ENCODE results near the gene PPP2R1B.
"Not testable (repeated sequence)": the region's sequence is repeated elsewhere in the genome, so short reads cannot be mapped to it uniquely, and the experiment has no call there.

Gene PPP2R1B

DNA sequence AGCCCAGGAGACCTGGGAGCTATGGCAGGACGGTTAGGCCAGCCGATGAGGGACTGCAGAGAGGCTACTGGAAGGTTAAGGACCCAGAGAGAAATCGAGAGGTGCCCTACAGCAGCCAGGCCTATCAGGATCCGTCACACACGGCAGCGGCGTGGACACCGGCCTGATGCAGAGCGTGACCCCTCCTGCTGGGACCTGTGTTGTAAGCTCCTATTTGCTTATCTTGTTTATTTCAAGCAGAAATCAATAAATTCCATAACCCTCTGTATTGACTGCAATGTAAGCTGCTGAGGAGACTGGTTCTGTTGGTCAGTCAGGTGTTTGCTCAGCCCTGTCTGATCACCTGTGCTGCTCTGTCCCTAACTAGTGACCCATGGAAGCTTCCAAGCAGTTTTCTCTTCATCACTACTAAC lies 39.9 kb downstream of the PPP2R1B start:
- DNase-seq (ENCODE audit: low spot score), result no peak

DNA sequence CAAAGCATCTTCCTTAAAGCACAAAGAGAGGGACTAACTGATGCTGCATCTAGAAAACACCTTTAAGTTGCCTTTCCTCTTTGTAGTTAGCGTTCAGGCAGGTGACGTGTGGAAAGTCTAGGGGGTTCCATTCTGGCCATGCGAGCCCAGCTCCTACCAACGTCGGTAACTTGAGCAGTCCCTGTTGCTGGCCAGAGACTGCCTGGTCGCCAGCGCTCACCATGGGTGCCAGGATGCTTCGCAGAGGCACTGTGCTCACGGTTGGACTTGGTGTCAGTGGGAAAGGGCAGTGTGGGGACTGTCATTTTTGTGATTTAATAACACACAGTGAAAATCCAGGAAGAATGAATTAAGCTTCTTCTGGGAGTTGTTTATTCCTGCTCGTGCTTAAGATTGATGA lies 40.6 kb downstream of the PPP2R1B start:
- DNase-seq (ENCODE audit: low spot score), result no peak

DNA sequence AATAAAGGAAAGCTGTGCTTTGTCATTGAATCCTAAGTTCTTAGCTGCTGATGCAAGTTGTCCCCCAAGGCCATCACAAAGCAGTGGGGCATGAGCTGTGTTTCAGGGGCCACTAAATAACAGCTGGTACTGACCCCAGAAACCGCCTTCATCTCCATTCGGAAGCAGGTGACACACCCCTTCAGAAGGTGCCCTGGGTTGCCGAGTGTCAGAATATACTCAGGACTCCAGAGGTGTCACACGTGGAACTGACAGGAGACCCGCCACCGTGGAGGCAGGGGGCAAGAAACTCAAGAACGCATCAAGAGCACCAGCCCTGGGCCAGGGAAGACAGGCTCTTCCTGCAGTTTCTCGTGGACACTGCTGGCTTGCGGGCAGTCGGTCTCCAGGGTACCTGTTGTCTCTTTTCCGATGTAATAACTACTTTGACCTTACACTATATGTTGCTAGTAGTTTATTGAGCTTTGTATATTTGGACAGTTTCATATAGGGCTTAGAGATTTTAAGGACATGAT lies 41.5 kb downstream of the PPP2R1B start:
- DNase-seq (ENCODE audit: low spot score), result no peak

DNA sequence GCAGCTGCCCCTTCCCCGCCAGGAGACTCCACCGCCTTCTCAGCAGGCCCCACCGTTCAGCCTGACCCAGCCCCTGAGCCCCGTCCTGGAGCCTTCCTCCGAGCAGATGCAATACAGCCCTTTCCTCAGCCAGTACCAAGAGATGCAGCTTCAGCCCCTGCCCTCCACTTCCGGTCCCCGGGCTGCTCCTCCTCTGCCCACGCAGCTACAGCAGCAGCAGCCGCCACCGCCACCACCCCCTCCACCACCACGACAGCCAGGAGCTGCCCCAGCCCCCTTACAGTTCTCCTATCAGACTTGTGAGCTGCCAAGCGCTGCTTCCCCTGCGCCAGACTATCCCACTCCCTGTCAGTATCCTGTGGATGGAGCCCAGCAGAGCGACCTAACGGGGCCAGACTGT lies 42.6 kb downstream of the PPP2R1B start:
- no peak for DNase-seq (ENCODE audit: low spot score)

DNA sequence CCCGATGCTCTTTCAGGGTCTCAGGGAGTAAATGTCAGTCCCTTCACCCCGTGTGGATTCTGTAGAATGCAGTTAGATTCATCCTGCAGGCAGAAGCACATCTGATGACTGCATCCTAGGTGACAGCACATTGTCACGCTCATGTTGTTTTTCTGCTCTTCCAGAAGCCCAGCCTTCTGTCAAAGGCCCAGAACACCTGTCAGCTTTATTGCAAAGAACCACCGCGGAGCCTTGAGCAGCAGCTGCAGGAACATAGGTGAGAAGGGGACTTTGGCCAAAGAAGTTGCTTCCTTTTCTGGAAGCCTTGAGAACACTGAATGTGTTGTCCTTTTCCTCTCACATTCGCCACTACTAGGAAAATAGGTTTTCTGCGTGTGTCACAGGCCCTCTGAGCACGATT lies 43.7 kb downstream of the PPP2R1B start:
- DNase-seq (ENCODE audit: low spot score), result no peak

GRCh38 chr11:111720801-111721494 lies 45.2 kb downstream of the PPP2R1B start:
- DNase-seq (ENCODE audit: low spot score), result no peak

GRCh38 chr11:111719379-111719778 lies 46.8 kb downstream of the PPP2R1B start:
- no peak for DNase-seq (ENCODE audit: low spot score)

DNA sequence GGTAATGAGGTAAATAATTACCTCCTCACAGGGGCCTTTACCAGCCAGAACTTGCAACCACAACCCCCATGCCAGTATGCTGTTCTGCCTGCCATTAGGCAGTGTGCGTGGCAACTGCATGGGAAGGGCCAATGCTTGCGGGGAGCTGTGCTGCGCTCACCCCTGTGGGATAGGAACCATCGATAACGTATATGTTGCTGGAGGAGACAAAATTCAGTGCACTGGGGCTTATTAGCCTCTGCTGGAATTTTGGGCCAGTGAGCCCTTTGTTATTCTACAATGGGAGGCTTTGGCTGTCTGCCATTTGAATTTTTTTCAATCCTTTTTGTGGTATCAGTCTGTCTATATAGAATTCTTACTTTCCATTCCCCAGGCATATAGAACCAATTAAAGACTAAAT lies 47.3 kb downstream of the PPP2R1B start:
- DNase-seq (ENCODE audit: low spot score), result no peak

GRCh38 chr11:111718436-111718835 lies 47.8 kb downstream of the PPP2R1B start:
- no peak for DNase-seq (ENCODE audit: low spot score)

DNA sequence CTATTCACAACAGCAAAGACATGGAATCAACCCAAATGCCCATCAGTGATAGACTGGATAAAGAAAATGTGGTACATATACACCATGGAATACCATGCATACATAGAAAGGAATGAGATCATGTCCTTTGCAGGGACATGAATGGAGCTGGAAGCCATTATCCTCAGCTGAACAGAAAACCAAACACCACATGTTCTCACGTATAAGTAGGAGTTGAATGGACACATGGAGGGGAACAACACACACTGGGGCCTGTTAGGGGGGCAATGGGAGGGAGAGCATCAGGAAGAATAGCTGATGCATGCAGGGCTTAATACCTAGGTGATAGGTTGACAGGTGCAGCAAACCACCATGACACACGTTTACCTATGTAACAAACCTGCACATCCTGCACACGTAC lies 48.5 kb downstream of the PPP2R1B start:
- not testable (repeated sequence) for DNase-seq (ENCODE audit: low spot score)

- no peak for DNase-seq (ENCODE audit: low spot score)
Measured at GRCh38 chr11:111715142-111715816, 50.9 kb downstream of the PPP2R1B start.

- no peak for DNase-seq (ENCODE audit: low spot score)
Measured at GRCh38 chr11:111714522-111714921, 51.7 kb downstream of the PPP2R1B start.

GRCh38 chr11:111707691-111708067 lies 58.5 kb downstream of the PPP2R1B start:
- DNase-seq (ENCODE audit: low spot score), result no peak

GRCh38 chr11:111707039-111707690 lies 59.0 kb downstream of the PPP2R1B start:
- no peak for DNase-seq (ENCODE audit: low spot score)

GRCh38 chr11:111703576-111703975 lies 62.6 kb downstream of the PPP2R1B start:
- DNase-seq (ENCODE audit: low spot score), result no peak

GRCh38 chr11:111702623-111703022 lies 63.6 kb downstream of the PPP2R1B start:
- no peak for DNase-seq (ENCODE audit: low spot score)

DNA sequence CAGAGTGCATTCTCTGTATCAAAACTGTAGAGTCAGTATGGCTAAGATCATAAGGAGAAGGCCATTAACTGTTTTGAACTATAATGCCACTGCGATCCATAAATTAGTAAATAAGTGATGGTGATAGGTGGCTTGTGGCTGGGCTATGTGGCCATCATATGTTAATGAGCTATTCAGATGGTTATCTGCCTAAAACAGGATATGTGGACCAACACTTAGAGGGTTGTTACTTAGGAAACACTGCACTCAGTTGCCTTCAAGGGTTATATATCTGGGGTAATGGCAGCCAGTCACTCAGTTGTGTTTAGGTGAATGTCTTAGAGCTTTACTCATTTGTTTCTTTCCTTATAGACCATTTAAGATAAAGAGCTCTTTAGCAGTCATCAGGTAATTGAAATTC lies 66.0 kb downstream of the PPP2R1B start:
- DNase-seq (ENCODE audit: low spot score), result no peak

DNA sequence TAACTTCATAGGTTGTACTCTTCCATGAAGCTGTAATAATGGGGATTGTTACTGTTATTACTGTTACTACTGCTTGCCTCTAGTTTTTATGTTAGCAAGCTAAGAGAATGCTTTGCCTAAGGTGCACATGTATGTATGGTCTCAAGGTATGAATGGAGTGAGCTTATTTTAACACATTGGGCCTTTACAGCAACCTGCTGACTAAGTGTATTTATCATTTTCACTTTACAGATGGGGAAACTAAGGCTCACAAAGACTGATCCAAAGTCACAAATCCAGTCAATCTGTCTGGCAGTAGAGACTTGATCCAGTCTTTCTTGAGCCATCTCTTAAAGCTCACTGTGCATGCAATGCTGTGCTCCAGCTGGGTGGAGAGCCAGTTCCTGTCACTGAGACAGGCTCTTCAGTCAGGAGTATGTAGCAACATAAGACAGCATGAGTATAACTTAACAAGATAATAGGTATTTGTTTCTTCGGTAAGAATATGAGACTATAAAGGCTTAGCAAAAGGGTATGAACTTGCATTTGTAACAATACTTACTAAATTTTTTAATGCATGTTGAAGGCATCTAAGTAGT lies 66.5 kb downstream of the PPP2R1B start:
- no peak for DNase-seq (ENCODE audit: low spot score)

GRCh38 chr11:111698852-111699559 lies 67.2 kb downstream of the PPP2R1B start:
- DNase-seq (ENCODE audit: low spot score), result no peak

- DNase-seq (ENCODE audit: low spot score), result no peak
Measured at GRCh38 chr11:111697933-111698371, 68.2 kb downstream of the PPP2R1B start.

GRCh38 chr11:111696556-111696955 lies 69.6 kb downstream of the PPP2R1B start:
- no peak for DNase-seq (ENCODE audit: low spot score)

DNA sequence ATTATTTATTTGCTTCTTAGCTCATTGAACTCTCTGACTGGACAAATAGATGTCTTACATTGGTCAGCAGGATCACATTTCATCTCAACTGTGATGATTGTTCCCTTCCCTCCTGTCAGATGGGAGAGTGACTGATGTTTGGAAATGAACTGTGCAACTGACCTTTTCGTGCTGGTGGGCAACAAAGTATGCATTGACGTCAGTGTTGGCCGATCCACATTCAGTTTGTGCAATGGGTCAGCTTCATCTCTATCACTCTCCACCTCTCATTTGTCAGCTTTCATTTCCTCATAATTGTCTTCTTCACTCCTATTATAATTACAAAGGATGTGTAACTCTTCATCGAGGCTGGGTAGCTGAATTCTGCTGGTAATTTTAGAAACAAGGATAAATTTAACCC lies 71.3 kb downstream of the PPP2R1B start:
- no peak for DNase-seq (ENCODE audit: low spot score)
